ENCODE measurements around the gene DCAF12.

DNA sequence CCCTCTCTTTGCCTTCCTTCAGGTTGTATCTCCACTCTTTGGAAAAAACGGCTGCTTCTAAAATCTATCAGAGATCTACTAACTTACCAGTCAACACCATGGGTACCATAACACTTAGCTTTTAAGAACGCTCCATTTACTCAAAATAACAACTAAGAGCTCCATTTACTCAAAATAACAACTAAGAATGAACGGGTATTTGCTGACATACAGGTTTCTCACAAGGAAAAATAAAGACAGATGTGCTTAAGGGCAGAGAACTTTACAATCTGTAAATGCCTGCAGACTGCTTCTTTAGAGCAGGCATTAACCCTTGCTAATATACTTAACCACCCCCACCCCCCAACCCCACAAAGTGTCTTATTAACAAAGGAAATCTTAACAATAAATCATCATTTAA is 80.6 kb downstream of the DCAF12 start:
- no peak for TF ChIP-seq RXRA (IDR thresholded peaks at IDR 0.05)
- TF ChIP-seq, protein P1, sequence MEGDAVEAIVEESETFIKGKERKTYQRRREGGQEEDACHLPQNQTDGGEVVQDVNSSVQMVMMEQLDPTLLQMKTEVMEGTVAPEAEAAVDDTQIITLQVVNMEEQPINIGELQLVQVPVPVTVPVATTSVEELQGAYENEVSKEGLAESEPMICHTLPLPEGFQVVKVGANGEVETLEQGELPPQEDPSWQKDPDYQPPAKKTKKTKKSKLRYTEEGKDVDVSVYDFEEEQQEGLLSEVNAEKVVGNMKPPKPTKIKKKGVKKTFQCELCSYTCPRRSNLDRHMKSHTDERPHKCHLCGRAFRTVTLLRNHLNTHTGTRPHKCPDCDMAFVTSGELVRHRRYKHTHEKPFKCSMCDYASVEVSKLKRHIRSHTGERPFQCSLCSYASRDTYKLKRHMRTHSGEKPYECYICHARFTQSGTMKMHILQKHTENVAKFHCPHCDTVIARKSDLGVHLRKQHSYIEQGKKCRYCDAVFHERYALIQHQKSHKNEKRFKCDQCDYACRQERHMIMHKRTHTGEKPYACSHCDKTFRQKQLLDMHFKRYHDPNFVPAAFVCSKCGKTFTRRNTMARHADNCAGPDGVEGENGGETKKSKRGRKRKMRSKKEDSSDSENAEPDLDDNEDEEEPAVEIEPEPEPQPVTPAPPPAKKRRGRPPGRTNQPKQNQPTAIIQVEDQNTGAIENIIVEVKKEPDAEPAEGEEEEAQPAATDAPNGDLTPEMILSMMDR (IDR thresholded peaks at IDR 0.05; ENCODE audit: low read depth, low read length, missing input control): no peak
- TF ChIP-seq, protein P2, sequence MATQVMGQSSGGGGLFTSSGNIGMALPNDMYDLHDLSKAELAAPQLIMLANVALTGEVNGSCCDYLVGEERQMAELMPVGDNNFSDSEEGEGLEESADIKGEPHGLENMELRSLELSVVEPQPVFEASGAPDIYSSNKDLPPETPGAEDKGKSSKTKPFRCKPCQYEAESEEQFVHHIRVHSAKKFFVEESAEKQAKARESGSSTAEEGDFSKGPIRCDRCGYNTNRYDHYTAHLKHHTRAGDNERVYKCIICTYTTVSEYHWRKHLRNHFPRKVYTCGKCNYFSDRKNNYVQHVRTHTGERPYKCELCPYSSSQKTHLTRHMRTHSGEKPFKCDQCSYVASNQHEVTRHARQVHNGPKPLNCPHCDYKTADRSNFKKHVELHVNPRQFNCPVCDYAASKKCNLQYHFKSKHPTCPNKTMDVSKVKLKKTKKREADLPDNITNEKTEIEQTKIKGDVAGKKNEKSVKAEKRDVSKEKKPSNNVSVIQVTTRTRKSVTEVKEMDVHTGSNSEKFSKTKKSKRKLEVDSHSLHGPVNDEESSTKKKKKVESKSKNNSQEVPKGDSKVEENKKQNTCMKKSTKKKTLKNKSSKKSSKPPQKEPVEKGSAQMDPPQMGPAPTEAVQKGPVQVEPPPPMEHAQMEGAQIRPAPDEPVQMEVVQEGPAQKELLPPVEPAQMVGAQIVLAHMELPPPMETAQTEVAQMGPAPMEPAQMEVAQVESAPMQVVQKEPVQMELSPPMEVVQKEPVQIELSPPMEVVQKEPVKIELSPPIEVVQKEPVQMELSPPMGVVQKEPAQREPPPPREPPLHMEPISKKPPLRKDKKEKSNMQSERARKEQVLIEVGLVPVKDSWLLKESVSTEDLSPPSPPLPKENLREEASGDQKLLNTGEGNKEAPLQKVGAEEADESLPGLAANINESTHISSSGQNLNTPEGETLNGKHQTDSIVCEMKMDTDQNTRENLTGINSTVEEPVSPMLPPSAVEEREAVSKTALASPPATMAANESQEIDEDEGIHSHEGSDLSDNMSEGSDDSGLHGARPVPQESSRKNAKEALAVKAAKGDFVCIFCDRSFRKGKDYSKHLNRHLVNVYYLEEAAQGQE (IDR thresholded peaks at IDR 0.05): no peak
- TF ChIP-seq, protein P3, sequence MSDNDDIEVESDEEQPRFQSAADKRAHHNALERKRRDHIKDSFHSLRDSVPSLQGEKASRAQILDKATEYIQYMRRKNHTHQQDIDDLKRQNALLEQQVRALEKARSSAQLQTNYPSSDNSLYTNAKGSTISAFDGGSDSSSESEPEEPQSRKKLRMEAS (IDR thresholded peaks at IDR 0.05): no peak
- TF ChIP-seq TAF1 (conservative IDR thresholded peaks at IDR 0.05): no peak
- TF ChIP-seq RAD21 (IDR thresholded peaks at IDR 0.05): no peak
- no peak for TF ChIP-seq NR2F2 (IDR thresholded peaks at IDR 0.05)
- no peak for TF ChIP-seq EGR1 (IDR thresholded peaks at IDR 0.05; ENCODE audit: low read depth in 2 of 2)
- TF ChIP-seq YY1 (IDR thresholded peaks at IDR 0.05): no peak

Data from liver (tissue), 3 donors.